GM12873 (cell line): ENCODE data around the gene PCMT1.
A peak's percentile ranks its signal among the peaks of the same experiment; 100 is the strongest.

Experiments
- CTCF ChIP-seq: IDR thresholded peaks from 2 replicates; pipeline ENCODE4 v1.5.1; 2012; ENCODE audit warnings: low read depth, mild to moderate bottlenecking, moderate library complexity, low read length, control low read depth; ENCODE audit not compliant: insufficient read depth; ENCODE audit errors: missing control alignments

Gene PCMT1

GRCh38 chr6:149733089-149733720 is 16.3 kb upstream of the PCMT1 start:
- no peak for TF ChIP-seq CTCF

- no peak for TF ChIP-seq CTCF
These were observed 14.6 kb upstream of the PCMT1 start for GRCh38 chr6:149734915-149735314.

GRCh38 chr6:149746147-149746946 is 3.2 kb upstream of the PCMT1 start, which contains the start of gene NUP43:
Gene NUP43 (minus strand): TSS chr6:149746529. CDS start chr6:149746495, 34 bp downstream.
- peak; percentile 63 for TF ChIP-seq CTCF

- TF ChIP-seq CTCF = no peak
These were observed 632 bp downstream of the PCMT1 start for GRCh38 chr6:149750136-149750609.

GRCh38 chr6:149751239-149751638 is 1.7 kb downstream of the PCMT1 start:
- no peak for TF ChIP-seq CTCF

- TF ChIP-seq CTCF = no peak
These were observed 3.2 kb downstream of the PCMT1 start for GRCh38 chr6:149752600-149753373.

- TF ChIP-seq CTCF = no peak
These were observed 5.0 kb downstream of the PCMT1 start for GRCh38 chr6:149754548-149754947.
